ELF-1 (cell line): ENCODE data around the gene KPNA5.
"Not testable (repeated sequence)": the region's sequence is repeated elsewhere in the genome, so short reads cannot be mapped to it uniquely, and the experiment has no call there.

ENCODE experiments used
- DNase-seq: peaks from one replicate; pipeline ENCODE4 v3.0.0-alpha.2; 2016; ENCODE audit warnings: low read depth, low spot score

KPNA5 gene

GRCh38 chr6:116703888-116704287 lies 22.9 kb downstream of the KPNA5 start:
- not testable (repeated sequence) for DNase-seq

DNA sequence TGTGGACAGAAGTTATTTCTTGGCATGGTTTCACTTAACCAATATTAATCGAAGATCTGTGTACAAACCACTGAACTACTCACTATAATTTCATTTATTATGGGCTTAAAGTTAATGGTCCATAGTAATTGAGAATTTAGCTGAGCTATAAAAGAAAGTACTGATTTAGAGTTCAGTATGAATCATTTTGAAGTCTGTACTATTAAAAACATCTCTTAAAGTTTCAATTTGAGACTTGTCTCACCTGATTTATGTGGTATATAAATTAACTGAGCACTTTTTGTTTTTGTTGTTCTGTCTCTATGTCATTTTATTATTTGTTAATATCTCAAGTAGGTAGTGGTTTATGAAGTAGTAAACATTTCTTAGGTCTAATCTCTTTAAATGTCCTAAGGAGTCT lies 24.9 kb downstream of the KPNA5 start:
- no peak for DNase-seq

DNA sequence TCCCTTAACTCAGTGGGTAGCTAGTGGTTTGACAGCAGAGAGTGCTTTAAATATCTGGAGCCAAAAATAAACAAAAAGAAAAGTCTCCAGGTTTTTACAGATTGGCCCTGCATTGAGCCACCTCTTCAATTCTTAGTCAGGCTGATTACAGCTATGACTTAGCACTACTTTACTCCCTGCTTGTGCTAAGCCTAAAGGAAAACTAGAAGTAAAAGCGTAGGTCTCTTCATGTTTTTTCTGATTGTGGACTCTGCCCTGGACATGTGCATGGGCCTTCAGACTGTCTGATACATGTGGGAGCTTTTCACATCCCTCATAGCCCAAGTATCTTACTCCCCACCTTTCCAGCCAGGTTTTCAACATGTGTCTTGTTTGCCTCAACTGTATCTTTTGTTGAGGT lies 33.3 kb downstream of the KPNA5 start:
- DNase-seq, result no peak

GRCh38 chr6:116714761-116715160 lies 33.8 kb downstream of the KPNA5 start:
- no peak for DNase-seq

GRCh38 chr6:116726947-116727346 lies 45.9 kb downstream of the KPNA5 start:
- DNase-seq, result no peak

DNA sequence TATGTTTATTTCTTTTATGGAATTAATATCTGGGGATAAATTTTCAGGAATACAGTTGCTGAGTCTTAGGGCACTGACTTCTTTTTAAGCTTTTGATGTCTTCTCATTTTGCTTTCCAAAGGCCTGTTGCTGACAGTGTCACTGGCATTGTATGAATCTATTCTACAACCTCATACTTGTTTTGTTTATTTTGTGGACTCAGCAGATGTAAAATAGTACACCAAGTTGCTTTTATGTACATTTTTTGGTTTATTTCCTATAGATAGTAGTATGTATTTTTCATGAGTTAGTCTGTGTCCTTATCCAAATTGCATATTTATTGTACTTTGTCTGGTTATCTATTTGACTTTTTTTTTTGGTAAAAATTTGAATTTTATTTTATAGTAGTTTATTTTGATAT lies 49.5 kb downstream of the KPNA5 start:
- DNase-seq, result no peak

DNA sequence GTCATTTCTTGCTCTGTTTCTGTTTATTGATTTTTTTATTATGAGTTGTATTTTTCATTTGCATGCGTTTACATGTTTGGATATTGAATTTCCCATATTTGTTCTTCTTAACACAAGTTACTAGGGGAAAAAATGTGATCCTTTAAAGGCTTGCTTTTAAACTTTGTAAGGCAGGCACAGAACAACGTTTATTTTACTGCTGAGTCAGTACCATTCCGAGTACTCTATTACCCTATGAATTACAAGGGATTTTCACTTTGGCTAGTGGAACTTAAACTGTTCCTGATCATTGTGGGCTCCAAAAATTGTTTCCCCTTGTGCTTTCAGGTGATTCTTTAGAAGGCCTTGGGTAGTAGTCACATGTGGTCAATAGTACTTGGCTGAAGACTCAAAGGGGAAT lies 56.0 kb downstream of the KPNA5 start:
- DNase-seq, result no peak

DNA sequence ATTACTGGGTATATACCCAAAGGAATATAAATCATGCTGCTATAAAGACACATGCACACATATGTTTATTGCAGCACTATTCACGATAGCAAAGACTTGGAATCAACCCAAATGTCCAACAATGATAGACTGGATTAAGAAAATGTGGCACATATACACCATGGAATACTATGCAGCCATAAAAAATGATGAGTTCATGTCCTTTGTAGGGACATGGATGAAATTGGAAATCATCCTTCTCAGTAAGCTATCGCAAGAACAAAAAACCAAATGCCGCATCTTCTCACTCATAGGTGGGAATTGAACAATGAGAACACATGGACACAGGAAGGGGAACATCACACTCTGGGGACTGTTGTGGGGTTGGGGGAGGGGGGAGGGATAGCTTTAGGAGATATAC lies 59.5 kb downstream of the KPNA5 start:
- DNase-seq, result not testable (repeated sequence)

DNA sequence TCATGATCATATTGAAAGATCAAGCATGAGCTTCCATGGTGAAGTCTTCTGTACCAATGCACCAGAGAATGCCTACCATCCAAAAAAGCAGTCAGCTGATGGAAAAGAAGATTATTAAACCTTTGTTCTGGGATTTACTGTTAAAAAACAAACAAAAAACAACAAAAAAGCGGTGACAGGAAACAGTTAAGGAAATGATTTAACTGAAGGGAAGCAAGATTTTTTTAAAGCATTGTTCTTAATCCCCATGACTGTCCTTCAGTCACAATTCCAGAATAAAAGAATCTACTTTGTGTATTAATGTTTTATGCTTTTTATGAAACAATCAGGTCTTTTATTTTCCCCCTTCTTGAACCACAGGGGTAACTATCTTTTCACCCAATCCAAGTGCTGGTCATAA lies 60.6 kb downstream of the KPNA5 start:
- DNase-seq, result no peak

DNA sequence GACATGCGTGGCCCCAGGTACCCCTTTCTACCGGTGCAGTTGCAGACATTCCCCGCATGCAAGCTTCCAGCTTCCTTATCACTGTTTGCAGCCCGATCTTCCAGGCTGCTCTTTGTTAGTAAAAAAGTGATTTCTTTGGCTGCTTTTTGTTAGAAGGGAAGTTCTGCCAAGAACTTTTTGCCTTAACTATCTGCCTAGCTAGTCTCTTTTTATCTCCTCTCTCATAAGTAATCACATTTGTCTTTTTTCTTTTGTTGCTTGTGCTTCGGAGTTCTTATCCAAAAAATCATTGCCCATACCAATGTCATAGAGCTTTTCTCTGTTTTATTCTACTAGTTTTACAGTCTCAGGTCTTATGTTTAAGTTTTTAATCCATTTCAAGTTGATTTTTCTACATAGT lies 64.2 kb downstream of the KPNA5 start:
- DNase-seq, result no peak

DNA sequence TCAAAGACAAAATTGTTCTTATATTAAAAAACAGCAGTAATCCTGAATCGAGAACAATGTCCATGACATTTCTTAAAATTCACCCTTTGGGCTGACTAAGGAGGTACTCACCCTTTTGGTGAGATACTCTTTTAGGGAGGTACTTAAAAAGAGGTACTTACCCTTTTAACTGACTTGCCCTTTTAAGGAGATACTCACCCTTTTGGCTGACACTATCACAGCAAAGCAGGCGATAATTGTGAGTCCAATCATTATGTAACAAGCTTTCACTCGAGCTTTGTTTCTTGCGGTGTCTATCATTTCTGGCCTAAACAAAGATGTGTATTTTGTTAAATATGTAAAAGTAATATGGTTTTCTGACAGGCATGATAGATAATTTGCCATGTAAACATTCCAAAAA lies 80.8 kb downstream of the KPNA5 start:
- no peak for DNase-seq

- no peak for DNase-seq
Observed at GRCh38 chr6:116762235-116762634, 81.2 kb downstream of the KPNA5 start.

DNA sequence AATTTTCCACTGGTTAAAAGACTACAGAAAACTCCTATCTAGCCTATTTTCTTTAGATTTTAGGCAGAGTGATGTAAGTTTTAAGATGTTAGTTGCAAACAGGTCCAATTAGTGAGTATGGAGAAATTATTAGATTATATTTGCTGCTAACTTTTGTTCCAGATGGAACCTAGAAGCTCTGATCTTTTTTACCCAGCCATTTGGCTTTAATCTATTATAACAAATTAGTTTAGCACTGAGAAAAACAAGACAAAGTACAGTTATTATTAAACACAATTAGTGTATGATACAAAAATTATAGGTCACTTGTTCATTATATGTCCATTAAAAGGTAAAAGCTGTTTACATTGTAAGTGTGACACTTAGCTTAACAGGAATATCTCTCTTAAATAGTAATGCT lies 82.0 kb downstream of the KPNA5 start:
- DNase-seq, result no peak

- DNase-seq, result no peak
Observed at GRCh38 chr6:116763906-116764628, 83.1 kb downstream of the KPNA5 start.

DNA sequence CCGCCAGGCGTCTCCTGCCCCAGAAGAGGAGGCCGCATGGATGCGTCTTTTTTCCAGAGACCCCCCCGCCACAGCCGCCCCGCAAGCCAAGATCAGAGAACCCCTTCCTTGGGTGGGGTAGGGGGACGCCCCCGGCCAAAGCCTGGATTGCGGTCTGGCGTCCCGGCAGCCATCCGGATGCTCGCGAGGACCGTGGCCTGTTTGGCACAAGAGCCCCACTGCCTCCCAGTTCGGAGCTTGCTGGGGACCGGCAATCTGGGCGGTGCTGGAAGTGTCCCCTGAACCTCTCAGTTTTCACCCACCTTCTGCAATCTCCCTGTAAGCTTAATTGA lies 83.6 kb downstream of the KPNA5 start:
- peak; percentile 56 for DNase-seq

- peak; percentile 93 for DNase-seq
Observed at GRCh38 chr6:116764961-116765841, 84.2 kb downstream of the KPNA5 start, which contains the start of gene FAM162B. FAM162B (minus strand) TSS chr6:116765719; CDS start chr6:116765576, 143 bp downstream.

DNA sequence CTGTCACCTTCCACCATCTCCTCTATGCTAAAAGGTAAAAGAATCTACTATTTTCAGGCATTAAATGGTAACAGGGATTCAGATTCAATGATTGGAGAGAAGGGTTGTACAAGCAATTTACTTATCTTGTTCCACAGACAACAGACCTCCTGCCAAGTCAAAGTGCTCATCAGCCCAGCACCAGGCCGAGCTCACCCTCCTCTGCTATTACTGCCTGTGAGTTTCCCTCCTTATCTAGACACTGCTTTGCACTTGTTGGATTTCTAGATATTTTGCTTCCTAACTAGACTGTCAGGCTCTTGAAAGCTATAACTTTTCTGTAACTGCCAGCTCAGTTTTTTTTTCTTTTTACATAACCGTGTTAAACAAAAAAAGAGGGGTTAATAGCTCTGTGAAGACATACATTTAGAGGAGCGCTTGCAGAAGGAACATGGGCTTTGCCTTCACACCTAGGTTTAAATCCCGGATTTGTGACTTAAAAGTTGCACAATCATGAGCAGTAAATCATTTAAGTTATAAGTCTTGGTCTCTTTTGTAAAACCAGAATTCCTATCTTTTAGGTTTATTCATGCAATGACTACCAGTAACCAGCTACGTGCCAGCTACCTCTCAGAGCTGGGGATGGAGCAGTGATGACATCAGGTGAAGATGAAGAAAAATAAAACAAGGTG lies 85.6 kb downstream of the KPNA5 start:
- peak; percentile 7 for DNase-seq

DNA sequence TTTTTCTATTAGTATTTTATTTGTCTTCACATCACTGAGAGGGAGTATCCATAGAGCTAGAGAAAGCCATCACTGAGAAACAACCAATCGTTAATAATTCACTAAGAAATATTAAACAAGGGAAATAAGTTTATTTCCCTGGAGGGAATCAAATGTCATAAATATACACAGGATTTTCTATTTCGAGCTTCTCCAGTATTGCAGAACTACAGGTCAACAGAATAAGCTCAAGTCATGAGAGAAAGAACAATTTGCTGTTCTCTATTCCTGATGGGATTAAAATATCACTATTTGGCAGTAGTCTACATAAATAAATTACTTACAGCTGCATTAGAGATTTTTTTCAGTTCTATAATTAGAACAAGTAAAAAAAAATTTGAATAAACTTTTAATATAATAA lies 86.7 kb downstream of the KPNA5 start:
- DNase-seq, result no peak

DNA sequence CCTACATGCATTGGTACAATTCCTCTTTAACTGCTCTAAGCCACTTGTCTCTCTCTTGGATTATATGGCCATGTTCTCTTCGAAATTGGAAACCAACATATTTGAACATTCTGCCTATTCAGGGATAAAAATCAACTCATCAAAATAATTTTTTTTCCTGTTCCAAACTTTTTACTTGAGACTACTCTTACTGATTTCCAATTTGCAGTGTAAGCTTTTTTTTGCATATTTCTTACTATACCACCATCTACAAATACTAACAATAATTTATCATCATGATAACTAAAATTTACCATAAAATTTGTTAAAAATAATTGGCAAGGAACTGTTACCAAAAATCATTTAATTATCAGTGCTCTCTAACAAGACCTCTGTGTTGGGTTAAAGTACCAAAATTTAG lies 91.4 kb downstream of the KPNA5 start:
- no peak for DNase-seq

- DNase-seq, result no peak
Observed at GRCh38 chr6:116773886-116774285, 92.9 kb downstream of the KPNA5 start.

GRCh38 chr6:116779573-116780164 lies 98.7 kb downstream of the KPNA5 start:
- peak; percentile 2 for DNase-seq

GRCh38 chr6:116783852-116784251 lies 102.8 kb downstream of the KPNA5 start:
- DNase-seq, result no peak
